ENCODE results near the gene IFT43.

DNA sequence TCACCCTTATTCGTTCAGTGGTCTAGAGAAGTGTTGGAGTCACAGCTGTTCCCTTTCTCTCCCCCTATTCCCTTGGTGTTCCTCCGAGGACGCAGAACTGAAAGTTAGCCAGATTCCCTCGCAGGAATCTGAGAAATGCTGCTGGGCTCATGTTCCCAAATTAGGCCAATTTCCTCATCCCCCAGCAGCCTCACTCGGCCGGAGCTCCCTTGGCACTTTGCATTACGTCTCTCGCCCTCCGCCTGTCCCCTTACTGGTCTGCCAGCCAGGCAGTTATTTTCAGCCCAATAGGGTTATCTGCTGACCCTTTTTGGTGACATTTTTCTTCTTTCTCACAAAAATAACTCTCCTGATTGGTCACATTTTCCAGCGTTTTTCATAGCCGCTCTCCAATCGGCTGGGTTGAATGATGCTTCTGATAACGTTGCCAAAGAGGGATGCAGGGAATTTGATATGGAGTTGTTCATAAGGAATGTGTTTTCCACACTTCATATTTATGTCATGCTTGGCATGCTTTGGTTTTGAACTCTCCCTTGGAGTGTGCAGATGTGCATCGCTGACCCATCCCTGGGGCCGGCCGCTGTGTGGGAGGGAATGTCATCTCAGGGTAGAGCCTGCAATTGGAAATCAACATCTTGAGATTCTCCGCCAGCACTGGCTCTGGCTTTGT, 9.9 kb downstream of the IFT43 start:
- TF ChIP-seq CTCF (IDR thresholded peaks at IDR 0.05; ENCODE audit: low read depth, low read length) (no peak), POLR2A (IDR thresholded peaks at IDR 0.05; ENCODE audit: extremely low read depth, insufficient read length) (no peak), MAX (IDR thresholded peaks at IDR 0.05; ENCODE audit: low read depth, low read length) (no peak)

Data from NB4 (cell line).